ENCODE data around the gene CCDC12. TPM values are rescaled to one million over a fixed set of nuclear protein-coding genes. Genes with fewer than 3 reads are reported as not detected.

Gene CCDC12
- total and polyA plus RNA-seq, 2 of the 13 experiments (the other 11 are each of a cell fraction or from before 2014, with no cell fraction given), result 30.1 to 49.5 TPM

DNA sequence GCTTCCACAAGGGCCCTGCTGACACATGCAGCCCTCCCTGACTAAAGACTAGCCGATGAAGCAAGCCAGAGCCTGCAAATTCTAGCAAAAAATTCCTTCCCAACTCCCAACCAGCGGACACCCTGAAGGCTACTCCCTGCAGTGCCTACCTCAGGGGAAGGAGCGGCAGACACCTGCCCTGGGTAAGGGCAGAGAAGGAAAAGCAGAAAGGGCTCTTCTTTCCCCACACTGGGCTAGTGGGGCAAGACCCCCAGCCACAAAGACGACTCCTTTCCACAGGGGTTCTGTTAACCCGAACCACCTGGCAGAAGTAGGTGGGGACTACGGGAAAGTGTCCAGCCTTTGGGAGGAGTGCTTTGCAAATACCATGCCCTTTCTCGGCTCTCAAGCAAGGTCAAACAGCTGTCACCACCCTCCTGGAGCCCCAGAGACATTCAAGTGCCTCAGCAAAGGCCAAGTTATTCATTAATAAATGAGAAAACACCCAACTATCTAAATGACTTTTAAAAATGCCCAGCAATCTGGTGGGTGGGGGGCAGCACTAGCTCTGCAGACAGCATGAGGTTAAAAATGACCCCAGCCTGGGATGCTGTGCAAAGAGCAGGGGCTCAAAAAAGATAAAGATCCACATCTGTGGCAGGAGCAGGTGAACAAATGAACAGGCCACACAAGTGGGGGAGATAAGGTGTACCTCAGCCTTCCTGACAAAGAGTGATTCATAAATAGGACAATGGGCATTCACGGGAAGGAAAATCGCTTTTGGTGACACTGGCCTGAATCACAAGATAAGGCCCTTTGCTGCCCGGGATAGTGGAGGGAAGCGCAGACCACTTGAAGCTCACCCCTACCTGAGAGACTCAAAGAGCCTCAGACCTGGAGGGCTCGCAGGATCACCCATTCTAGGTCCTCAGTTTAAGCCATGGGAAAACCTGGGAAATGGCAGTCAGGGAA, 33.0 kb downstream of the CCDC12 start (continued):
- TF ChIP-seq, protein P1, sequence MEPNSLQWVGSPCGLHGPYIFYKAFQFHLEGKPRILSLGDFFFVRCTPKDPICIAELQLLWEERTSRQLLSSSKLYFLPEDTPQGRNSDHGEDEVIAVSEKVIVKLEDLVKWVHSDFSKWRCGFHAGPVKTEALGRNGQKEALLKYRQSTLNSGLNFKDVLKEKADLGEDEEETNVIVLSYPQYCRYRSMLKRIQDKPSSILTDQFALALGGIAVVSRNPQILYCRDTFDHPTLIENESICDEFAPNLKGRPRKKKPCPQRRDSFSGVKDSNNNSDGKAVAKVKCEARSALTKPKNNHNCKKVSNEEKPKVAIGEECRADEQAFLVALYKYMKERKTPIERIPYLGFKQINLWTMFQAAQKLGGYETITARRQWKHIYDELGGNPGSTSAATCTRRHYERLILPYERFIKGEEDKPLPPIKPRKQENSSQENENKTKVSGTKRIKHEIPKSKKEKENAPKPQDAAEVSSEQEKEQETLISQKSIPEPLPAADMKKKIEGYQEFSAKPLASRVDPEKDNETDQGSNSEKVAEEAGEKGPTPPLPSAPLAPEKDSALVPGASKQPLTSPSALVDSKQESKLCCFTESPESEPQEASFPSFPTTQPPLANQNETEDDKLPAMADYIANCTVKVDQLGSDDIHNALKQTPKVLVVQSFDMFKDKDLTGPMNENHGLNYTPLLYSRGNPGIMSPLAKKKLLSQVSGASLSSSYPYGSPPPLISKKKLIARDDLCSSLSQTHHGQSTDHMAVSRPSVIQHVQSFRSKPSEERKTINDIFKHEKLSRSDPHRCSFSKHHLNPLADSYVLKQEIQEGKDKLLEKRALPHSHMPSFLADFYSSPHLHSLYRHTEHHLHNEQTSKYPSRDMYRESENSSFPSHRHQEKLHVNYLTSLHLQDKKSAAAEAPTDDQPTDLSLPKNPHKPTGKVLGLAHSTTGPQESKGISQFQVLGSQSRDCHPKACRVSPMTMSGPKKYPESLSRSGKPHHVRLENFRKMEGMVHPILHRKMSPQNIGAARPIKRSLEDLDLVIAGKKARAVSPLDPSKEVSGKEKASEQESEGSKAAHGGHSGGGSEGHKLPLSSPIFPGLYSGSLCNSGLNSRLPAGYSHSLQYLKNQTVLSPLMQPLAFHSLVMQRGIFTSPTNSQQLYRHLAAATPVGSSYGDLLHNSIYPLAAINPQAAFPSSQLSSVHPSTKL (CRISPR knock-in tag; IDR thresholded peaks at IDR 0.05), result peak; percentile 53
- no peak for TF ChIP-seq ZC3H4 (CRISPR knock-in tag; IDR thresholded peaks at IDR 0.05; ENCODE audit: borderline replicate concordance)
- TF ChIP-seq NAIF1 (CRISPR knock-in tag; IDR thresholded peaks at IDR 0.05; ENCODE audit: borderline replicate concordance), result no peak
- TF ChIP-seq, protein P2, sequence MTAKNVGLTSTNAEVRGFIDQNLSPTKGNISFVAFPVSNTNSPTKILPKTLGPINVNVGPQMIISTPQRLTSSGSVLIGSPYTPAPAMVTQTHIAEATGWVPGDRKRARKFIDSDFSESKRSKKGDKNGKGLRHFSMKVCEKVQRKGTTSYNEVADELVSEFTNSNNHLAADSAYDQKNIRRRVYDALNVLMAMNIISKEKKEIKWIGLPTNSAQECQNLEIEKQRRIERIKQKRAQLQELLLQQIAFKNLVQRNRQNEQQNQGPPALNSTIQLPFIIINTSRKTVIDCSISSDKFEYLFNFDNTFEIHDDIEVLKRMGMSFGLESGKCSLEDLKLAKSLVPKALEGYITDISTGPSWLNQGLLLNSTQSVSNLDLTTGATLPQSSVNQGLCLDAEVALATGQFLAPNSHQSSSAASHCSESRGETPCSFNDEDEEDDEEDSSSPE (CRISPR knock-in tag; IDR thresholded peaks at IDR 0.05), result no peak
- peak; percentile 55 for TF ChIP-seq SAP130 (CRISPR knock-in tag; IDR thresholded peaks at IDR 0.05; ENCODE audit: low read depth)
- TF ChIP-seq TCF7L2 (IDR thresholded peaks at IDR 0.05; ENCODE audit: low read depth, low read length), result no peak
- no peak for TF ChIP-seq ZNF562 (CRISPR knock-in tag; IDR thresholded peaks at IDR 0.05; ENCODE audit: borderline replicate concordance)
- TF ChIP-seq, protein P3, sequence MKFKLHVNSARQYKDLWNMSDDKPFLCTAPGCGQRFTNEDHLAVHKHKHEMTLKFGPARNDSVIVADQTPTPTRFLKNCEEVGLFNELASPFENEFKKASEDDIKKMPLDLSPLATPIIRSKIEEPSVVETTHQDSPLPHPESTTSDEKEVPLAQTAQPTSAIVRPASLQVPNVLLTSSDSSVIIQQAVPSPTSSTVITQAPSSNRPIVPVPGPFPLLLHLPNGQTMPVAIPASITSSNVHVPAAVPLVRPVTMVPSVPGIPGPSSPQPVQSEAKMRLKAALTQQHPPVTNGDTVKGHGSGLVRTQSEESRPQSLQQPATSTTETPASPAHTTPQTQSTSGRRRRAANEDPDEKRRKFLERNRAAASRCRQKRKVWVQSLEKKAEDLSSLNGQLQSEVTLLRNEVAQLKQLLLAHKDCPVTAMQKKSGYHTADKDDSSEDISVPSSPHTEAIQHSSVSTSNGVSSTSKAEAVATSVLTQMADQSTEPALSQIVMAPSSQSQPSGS (CRISPR knock-in tag; IDR thresholded peaks at IDR 0.05), result peak; percentile 23; the same call in 1 of the 2 replicates
- peak; percentile 14; the same call in 1 of the 2 replicates for TF ChIP-seq ZSCAN9 (CRISPR knock-in tag; IDR thresholded peaks at IDR 0.05; ENCODE audit: borderline replicate concordance)
- TF ChIP-seq ZFP1 (CRISPR knock-in tag; IDR thresholded peaks at IDR 0.05), result 0 out of 2 replicates have a peak, but pooled peaks have one; percentile 39
- TF ChIP-seq, protein P4, sequence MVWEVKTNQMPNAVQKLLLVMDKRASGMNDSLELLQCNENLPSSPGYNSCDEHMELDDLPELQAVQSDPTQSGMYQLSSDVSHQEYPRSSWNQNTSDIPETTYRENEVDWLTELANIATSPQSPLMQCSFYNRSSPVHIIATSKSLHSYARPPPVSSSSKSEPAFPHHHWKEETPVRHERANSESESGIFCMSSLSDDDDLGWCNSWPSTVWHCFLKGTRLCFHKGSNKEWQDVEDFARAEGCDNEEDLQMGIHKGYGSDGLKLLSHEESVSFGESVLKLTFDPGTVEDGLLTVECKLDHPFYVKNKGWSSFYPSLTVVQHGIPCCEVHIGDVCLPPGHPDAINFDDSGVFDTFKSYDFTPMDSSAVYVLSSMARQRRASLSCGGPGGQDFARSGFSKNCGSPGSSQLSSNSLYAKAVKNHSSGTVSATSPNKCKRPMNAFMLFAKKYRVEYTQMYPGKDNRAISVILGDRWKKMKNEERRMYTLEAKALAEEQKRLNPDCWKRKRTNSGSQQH (CRISPR knock-in tag; IDR thresholded peaks at IDR 0.05; ENCODE audit: low read depth), result no peak
- TF ChIP-seq IKZF1 (IDR thresholded peaks at IDR 0.05), result no peak
- TF ChIP-seq ZNF614 (CRISPR knock-in tag; IDR thresholded peaks at IDR 0.05; ENCODE audit: borderline replicate concordance), result no peak
- TF ChIP-seq, protein P5, sequence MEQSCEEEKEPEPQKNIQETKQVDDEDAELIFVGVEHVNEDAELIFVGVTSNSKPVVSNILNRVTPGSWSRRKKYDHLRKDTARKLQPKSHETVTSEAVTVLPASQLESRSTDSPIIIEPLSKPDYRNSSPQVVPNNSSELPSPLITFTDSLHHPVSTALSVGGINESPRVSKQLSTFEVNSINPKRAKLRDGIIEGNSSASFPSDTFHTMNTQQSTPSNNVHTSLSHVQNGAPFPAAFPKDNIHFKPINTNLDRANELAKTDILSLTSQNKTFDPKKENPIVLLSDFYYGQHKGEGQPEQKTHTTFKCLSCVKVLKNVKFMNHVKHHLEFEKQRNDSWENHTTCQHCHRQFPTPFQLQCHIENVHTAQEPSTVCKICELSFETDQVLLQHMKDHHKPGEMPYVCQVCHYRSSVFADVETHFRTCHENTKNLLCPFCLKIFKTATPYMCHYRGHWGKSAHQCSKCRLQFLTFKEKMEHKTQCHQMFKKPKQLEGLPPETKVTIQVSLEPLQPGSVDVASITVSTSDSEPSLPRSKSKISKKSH (CRISPR knock-in tag; IDR thresholded peaks at IDR 0.05; ENCODE audit: borderline replicate concordance), result no peak
